Ascending aorta (tissue), 2 donors: Measurements from ENCODE around the gene NPAS3. TPM values are rescaled to one million over a fixed set of nuclear protein-coding genes. Genes with fewer than 3 reads are reported as not detected.

Source experiments
- DNase-seq, 2 donors: peaks; one replicate each; pipeline ENCODE4 v3.0.0-alpha.2; 2019; ENCODE audit warnings: low spot score in 2 of 2
- H3K27ac ChIP-seq, 2 donors: fragments of 200-600 bp; sonication (generic); one replicate each; pipeline ENCODE4 v1.5.1; 2016 to 2017; ENCODE audit warnings: mild to moderate bottlenecking in 1 of 2
- H3K27me3 ChIP-seq: fragments of 200-600 bp; sonication (generic); one replicate; pipeline ENCODE4 v1.5.1; 2017
- H3K36me3 ChIP-seq, 2 donors: fragments of 200-600 bp; sonication (generic); one replicate each; pipeline ENCODE4 v1.5.1; 2016
- H3K4me1 ChIP-seq, 2 donors: fragments of 200-600 bp; sonication (generic); one replicate each; pipeline ENCODE4 v1.5.1; 2016 to 2017; ENCODE audit warnings: mild to moderate bottlenecking in 1 of 2
- H3K4me3 ChIP-seq, 2 donors: fragments of 200-600 bp; sonication (generic); one replicate each; pipeline ENCODE4 v1.5.1; 2016 to 2017; ENCODE audit warnings: mild to moderate bottlenecking in 1 of 2
- H3K9me3 ChIP-seq, 2 donors: fragments of 200-600 bp; sonication (generic); one replicate each; pipeline ENCODE4 v1.5.1; 2016
- intact Hi-C: fragments of 100-400 bp; cut with DNase I; formaldehyde crosslinking; loops from one replicate; pipeline ENCODE4 v1.15.1; 2023
- total RNA-seq: library from RNA; depleted of rRNA; stranded (reverse); fragments of >200 nt; gene quantifications from one replicate; pipeline ENCODE4 v1.1.0, GENCODE V29; 2016
- TF ChIP-seq, protein P1 (sequence below), 3 experiments: fragments of 200-600 bp in 2 of 3; fragments of 450-650 bp in 1 of 3; sonication (generic) in 2 of 3; IDR thresholded peaks; one replicate each; pipeline ENCODE4 v1.5.1; 2016 to 2019; ENCODE audit warnings: antibody characterized with exemption in 3 of 3, mild to moderate bottlenecking in 1 of 3, moderate library complexity in 1 of 3

The NPAS3 gene
- total RNA-seq, 1 donor from 2014 or later, result not detected

- no peaks in the 10 kb centered on the region for H3K4me1 ChIP-seq
- no peaks in the 10 kb centered on the region for H3K27me3 ChIP-seq
- no peak overlapping the region for H3K27ac ChIP-seq
- intact Hi-C loops, result no loop called here
- no peak for DNase-seq
- H3K36me3 ChIP-seq, result no peaks in the 10 kb centered on the region
- TF ChIP-seq, protein P1, sequence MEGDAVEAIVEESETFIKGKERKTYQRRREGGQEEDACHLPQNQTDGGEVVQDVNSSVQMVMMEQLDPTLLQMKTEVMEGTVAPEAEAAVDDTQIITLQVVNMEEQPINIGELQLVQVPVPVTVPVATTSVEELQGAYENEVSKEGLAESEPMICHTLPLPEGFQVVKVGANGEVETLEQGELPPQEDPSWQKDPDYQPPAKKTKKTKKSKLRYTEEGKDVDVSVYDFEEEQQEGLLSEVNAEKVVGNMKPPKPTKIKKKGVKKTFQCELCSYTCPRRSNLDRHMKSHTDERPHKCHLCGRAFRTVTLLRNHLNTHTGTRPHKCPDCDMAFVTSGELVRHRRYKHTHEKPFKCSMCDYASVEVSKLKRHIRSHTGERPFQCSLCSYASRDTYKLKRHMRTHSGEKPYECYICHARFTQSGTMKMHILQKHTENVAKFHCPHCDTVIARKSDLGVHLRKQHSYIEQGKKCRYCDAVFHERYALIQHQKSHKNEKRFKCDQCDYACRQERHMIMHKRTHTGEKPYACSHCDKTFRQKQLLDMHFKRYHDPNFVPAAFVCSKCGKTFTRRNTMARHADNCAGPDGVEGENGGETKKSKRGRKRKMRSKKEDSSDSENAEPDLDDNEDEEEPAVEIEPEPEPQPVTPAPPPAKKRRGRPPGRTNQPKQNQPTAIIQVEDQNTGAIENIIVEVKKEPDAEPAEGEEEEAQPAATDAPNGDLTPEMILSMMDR (IDR thresholded peaks at IDR 0.05), result no peak
- H3K4me3 ChIP-seq, result no peak overlapping the region
- no peaks in the 10 kb centered on the region for H3K9me3 ChIP-seq
These were observed 316.2 kb downstream of the NPAS3 start for GRCh38 chr14:33254861-33255395.

DNA sequence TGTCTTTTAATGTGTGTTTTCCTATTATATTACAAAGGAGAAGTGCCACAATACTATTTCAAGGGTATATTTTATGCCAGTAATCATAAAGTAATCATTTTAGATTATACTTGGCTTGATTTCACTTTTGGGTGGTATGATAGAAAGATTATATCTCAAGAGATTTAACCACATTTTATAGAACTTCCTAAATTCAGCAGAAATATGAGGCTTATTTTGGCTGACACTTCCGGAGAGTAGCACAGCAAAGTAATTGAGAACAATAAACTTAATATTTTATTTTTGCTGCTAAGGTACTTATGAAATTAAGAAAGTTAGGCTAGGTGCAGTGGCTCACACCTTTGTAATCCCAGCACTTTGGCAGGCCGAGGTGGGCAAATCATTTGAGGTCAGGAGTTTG is 319.1 kb downstream of the NPAS3 start:
- Histone ChIP-seq H3K4me1 (no peaks in the 10 kb centered on the region), H3K36me3 (no peaks in the 10 kb centered on the region), H3K27ac (no peak overlapping the region), H3K9me3 (no peaks in the 10 kb centered on the region), H3K27me3 (no peaks in the 10 kb centered on the region), H3K4me3 (no peak overlapping the region)
- TF ChIP-seq, protein P1 (IDR thresholded peaks at IDR 0.05), result no peak
- intact Hi-C loops, result no loop called here
- no peak for DNase-seq

DNA sequence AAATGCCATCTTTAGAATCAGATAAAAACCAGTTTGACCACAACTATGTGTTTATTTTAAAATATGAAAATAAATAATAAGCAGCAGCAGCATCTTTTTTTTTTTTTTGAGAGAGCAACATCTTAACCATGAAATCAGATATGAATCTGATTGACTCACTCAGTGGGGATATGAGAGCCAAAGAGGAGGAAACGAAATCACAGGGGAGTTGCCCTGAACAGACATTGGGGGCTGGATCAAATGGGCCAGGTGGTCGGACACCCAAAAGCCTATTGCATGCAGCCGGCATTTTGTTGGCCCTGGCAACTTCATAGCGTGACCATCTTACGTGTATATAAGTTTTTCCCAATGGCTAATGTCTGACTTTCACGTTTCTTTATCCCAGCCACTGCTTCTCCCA is 321.1 kb downstream of the NPAS3 start:
- Histone ChIP-seq H3K9me3 (no peaks in the 10 kb centered on the region), H3K27ac (no peak overlapping the region), H3K27me3 (no peaks in the 10 kb centered on the region), H3K4me1 (no peaks in the 10 kb centered on the region), H3K4me3 (no peak overlapping the region), H3K36me3 (no peaks in the 10 kb centered on the region)
- DNase-seq, result no peak
- TF ChIP-seq, protein P1 (IDR thresholded peaks at IDR 0.05), result no peak
- intact Hi-C loops, result no loop called here

DNA sequence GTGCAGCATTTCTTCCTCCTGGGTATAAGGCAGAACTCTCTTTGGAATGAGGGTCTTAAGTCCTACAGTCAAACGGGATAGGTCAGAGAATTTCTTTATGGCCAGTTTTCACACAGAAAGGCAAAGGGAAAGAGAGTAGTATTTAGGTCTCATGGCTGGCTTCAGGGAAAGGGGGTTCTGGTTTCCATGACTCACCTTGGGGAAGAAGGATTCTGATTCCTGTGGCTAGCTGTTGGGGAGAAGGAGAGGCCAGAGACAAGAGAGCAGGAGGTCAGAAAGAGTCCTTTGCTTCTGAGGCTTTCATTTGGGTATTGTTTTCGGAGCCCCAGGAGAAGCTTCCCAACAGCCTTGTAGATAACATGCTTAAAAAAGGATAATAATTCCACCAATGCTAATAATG is 332.5 kb downstream of the NPAS3 start:
- Histone ChIP-seq H3K9me3 (peaks cover 0 to 1% of the 10 kb centered on the region in 2 donors), H3K27ac (no peak overlapping the region), H3K4me1 (no peaks in the 10 kb centered on the region), H3K4me3 (no peak overlapping the region), H3K36me3 (no peaks in the 10 kb centered on the region), H3K27me3 (no peaks in the 10 kb centered on the region)
- intact Hi-C loops, result no loop called here
- TF ChIP-seq, protein P1 (IDR thresholded peaks at IDR 0.05), result no peak
- no peak for DNase-seq

DNA sequence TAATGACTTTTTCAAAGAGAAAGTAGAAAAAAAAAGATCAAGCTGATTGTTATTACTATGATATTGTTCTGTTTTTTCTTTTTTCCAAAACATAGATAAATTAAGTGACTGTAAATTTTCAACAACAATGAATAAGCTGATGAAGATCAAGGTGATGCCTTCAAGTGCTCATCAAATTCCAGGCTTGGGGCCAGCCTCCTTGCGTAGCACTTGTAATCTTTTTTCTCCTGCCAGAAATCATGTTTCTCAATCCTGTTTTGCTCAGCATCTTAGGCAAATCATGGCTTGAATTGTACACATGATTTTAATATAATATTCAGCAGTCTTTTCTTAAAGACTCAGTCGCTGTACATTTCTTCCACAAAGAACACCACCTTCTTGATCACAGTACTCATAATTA is 333.2 kb downstream of the NPAS3 start:
- DNase-seq, result no peak
- intact Hi-C loops, result no loop called here
- TF ChIP-seq, protein P1 (IDR thresholded peaks at IDR 0.05), result no peak
- Histone ChIP-seq H3K9me3 (no peaks in the 10 kb centered on the region), H3K36me3 (no peaks in the 10 kb centered on the region), H3K4me3 (no peak overlapping the region), H3K27ac (no peak overlapping the region), H3K4me1 (no peaks in the 10 kb centered on the region), H3K27me3 (no peaks in the 10 kb centered on the region)

DNA sequence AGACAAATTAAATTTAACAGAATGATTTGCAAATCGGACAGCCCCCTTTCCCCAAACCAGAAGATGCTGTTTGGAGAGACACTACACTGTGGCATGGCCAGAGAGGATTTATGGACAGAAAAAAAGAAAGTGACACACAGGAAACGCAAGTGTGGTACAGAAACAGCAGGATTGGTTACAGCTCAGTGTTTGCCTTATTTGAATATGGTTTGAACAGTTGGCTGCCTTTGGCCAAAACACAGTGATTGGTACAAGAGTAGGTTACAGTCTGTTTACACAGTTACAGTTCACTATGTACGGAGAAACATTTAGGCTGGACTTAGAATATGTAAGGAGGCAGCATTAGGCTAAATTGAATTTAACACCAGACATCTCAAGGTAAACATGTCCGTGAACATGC is 335.3 kb downstream of the NPAS3 start:
- no peaks in the 10 kb centered on the region for H3K36me3 ChIP-seq
- no peaks in the 10 kb centered on the region for H3K27me3 ChIP-seq
- no peaks in the 10 kb centered on the region for H3K9me3 ChIP-seq
- no peak overlapping the region for H3K27ac ChIP-seq
- intact Hi-C loops, result no loop called here
- H3K4me3 ChIP-seq, result no peak overlapping the region
- TF ChIP-seq, protein P1 (IDR thresholded peaks at IDR 0.05), result no peak
- no peak for DNase-seq
- H3K4me1 ChIP-seq, result no peaks in the 10 kb centered on the region
